GM10248 (cell line): ENCODE data around the gene P3H1.

ENCODE experiments used
- CTCF ChIA-PET: fragments of 300-600 bp; sonication (Branson Sonifier 250); formaldehyde crosslinking; extraction: SDS; loops from one replicate; lab custom pipeline; 2021; ENCODE audit warnings: antibody characterized with exemption; lab: Yijun Ruan, JAX
- POLR2A ChIA-PET: fragments of 350-650 bp; sonication (Branson Sonifier 250); formaldehyde crosslinking; extraction: SDS; loops from one replicate; lab custom pipeline; 2020; ENCODE audit warnings: antibody characterized with exemption; lab: Yijun Ruan, JAX
- DNase-seq: peaks from one replicate; pipeline ENCODE4 v3.0.0; 2012; ENCODE audit errors: extremely low spot score
- CTCF ChIP-seq: IDR thresholded peaks from 2 replicates; pipeline ENCODE4 v1.5.1; 2012; ENCODE audit warnings: mild to moderate bottlenecking, low read depth; ENCODE audit errors: extremely low read depth, missing control alignments, control extremely low read depth

Gene P3H1

GRCh38 chr1:42743317-42744147 is 23.3 kb downstream of the P3H1 start:
- CTCF ChIA-PET: interaction anchor here (1.1 to 2.0 kb wide), 3 partner anchors 14 to 165 kb away, joined by 3 to 9 read pairs (median 3); no protein-coding TSS in a partner anchor
- POLR2A ChIA-PET: no interaction called here
- no peak for DNase-seq
- TF ChIP-seq CTCF: no peak

GRCh38 chr1:42742617-42743316 is 24.1 kb downstream of the P3H1 start:
- DNase-seq: no peak
- TF ChIP-seq CTCF: no peak
- POLR2A ChIA-PET: no interaction called here
- CTCF ChIA-PET: no interaction called here

DNA sequence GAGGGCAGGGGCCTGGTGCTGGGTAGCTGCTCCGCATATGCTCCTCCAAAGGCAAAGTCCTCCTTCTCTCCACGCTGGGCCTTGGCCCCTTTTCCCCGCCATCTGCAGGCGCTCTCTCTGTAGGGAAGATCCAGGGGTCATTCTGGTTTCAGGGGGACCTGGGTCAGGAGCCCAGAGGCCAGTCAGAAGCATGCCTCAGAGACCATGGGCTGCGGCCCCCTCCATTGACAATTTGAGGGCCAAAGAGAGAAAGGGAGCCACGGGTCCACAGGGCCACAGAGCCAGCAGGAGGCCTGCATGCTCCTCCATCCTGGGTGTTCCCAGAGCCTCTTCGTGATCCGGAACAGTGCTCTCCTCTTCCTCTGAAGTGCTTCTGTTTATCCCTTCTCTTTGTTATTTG is 24.7 kb downstream of the P3H1 start:
- CTCF ChIA-PET: no interaction called here
- DNase-seq: no peak
- POLR2A ChIA-PET: no interaction called here
- TF ChIP-seq CTCF: no peak

DNA sequence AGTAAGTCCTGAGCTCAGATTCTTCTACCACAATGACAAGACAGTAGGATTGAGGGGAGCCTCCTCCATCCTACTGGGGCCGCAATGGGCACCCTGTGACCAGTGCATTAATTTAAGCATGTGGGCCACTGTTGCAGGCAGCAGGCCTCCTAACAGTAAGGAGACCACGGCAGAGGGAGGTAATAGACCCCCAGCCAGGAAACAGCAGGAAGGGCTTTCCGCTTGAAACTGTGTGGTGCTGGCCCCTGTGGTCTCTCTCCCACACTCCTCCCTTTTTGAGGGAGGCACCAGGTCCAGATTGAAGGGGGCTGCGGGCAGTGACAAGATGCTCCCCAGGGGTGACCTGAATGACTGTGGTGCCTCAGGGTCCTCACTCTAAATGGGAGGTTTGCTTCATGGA is 25.1 kb downstream of the P3H1 start:
- DNase-seq: no peak
- TF ChIP-seq CTCF: no peak
- ChIA-PET POLR2A (no interaction called here), CTCF (no interaction called here)

- ChIA-PET POLR2A (no interaction called here), CTCF (no interaction called here)
- no peak for TF ChIP-seq CTCF
- DNase-seq: no peak
Measured at GRCh38 chr1:42740851-42741580, 25.8 kb downstream of the P3H1 start.
